Caco-2 (cell line): ENCODE results near the gene AIF1L. TPM values are rescaled to one million over a fixed set of nuclear protein-coding genes. Genes with fewer than 3 reads are reported as not detected.

ENCODE experiments used
- BruUV-seq: library from RNA; stranded (reverse); fragments of 400-500 nt; replicated peaks from 2 replicates; lab custom pipeline; 2021; lab: Mats Ljungman, UMichigan
- CTCF ChIA-PET: fragments of 300-600 bp; sonication (Branson Sonifier 250); formaldehyde crosslinking; loops from one replicate; lab custom pipeline; 2022; ENCODE audit warnings: antibody characterized with exemption; lab: Charles Lee
- POLR2A ChIA-PET: fragments of 300-600 bp; sonication (Branson Sonifier 250); formaldehyde crosslinking; loops from one replicate; lab custom pipeline; 2022; ENCODE audit warnings: antibody characterized with exemption; lab: Charles Lee
- DNase-seq, 2 experiments: peaks; one replicate each; pipeline versions ENCODE4 v3.0.0 to v3.0.0-alpha.2; 2020 to 2022
- H3K27me3 ChIP-seq: replicated peaks from 2 replicates; pipeline ENCODE4 v1.6.0; 2011; ENCODE audit warnings: low read length; ENCODE audit not compliant: control insufficient read depth, insufficient read depth
- H3K36me3 ChIP-seq: 2 replicates; pipeline ENCODE4 v1.5.1; 2011; ENCODE audit warnings: low read length; ENCODE audit not compliant: control insufficient read depth, insufficient read depth
- H3K4me1 ChIP-seq: fragments of 250-450 bp; sonication (Bioruptor Pico); 2 replicates; pipeline ENCODE4 v1.5.1; 2020; ENCODE audit warnings: mild to moderate bottlenecking
- H3K4me3 ChIP-seq: 2 replicates; pipeline ENCODE4 v1.5.1; 2011; ENCODE audit warnings: low read depth, mild to moderate bottlenecking, control low read depth, low read length
- H3K9me3 ChIP-seq: fragments of 250-450 bp; sonication (Bioruptor Pico); 2 replicates; pipeline ENCODE4 v1.5.1; 2020; ENCODE audit warnings: mild to moderate bottlenecking, moderate library complexity
- H3K27ac Mint-ChIP-seq: one replicate; pipeline ENCODE4 v1.8.0; 2022; ENCODE audit warnings: mixed read lengths; ENCODE audit not compliant: unreplicated experiment
- H3K27me3 Mint-ChIP-seq: one replicate; pipeline ENCODE4 v1.8.0; 2022; ENCODE audit warnings: mixed read lengths; ENCODE audit not compliant: insufficient read depth, unreplicated experiment
- H3K36me3 Mint-ChIP-seq: one replicate; pipeline ENCODE4 v1.8.0; 2022; ENCODE audit warnings: mild to moderate bottlenecking, mixed read lengths; ENCODE audit not compliant: insufficient read depth, unreplicated experiment
- H3K4me1 Mint-ChIP-seq: one replicate; pipeline ENCODE4 v1.8.0; 2022; ENCODE audit warnings: low read depth, mixed read lengths; ENCODE audit not compliant: unreplicated experiment
- H3K4me3 Mint-ChIP-seq: one replicate; pipeline ENCODE4 v1.8.0; 2022; ENCODE audit warnings: mild to moderate bottlenecking, moderate library complexity, mixed read lengths; ENCODE audit not compliant: unreplicated experiment
- H3K9me3 Mint-ChIP-seq: one replicate; pipeline ENCODE4 v1.8.0; 2022; ENCODE audit warnings: mixed read lengths; ENCODE audit not compliant: unreplicated experiment
- CTCF ChIP-seq, 2 experiments: fragments of 200-600 bp in 1 of 2; IDR thresholded peaks; 1 replicate in 1 of 2; 2 replicates in 1 of 2; pipeline versions ENCODE4 v1.5.1 to v1.8.0; 2011 to 2022; ENCODE audit warnings: antibody characterized with exemption in 1 of 2, control low read depth in 1 of 2, inconsistent platforms in 1 of 2, low read depth in 1 of 2, low read length in 1 of 2, mild to moderate bottlenecking in 1 of 2, moderate library complexity in 1 of 2; ENCODE audit not compliant: insufficient read depth in 1 of 2, severe bottlenecking in 1 of 2, unreplicated experiment in 1 of 2
- intact Hi-C: fragments of 100-400 bp; cut with micrococcal nuclease; formaldehyde crosslinking; loops from one replicate; pipeline ENCODE4 v1.10.0; 2022; ENCODE audit not compliant: unreplicated experiment
- total RNA-seq: library from RNA; stranded (reverse); gene quantifications from 2 replicates; pipeline ENCODE4 v1.2.3, GENCODE V29; 2022

AIF1L gene
- total RNA-seq, 1 experiment from 2014 or later, result 20.8 TPM

DNA sequence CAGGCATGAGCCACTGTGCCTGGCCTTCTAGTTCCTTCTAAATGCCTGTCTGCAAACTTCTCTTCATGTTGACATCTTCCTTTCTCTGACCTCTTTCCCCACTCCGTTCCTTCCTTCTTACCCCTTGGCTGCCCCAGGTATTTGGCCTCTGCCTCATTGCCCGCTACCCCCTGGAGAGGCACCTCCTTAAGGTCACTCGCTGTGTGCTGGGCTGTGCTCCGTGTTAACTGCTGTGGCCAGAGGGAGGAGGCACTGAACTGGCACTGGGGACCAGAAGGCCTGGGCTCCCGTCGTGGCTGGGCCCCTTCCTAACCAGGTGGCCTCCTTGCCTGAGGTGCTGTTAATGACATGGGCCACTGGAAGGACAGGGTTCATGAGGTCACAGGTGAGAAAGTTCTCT is 48.0 kb upstream of the AIF1L start:
- CTCF ChIA-PET, result interaction anchor here (0.7 kb wide), 1 partner anchor 77 kb away, joined by 3 read pairs; no protein-coding TSS in a partner anchor
- no TSS peak for BruUV-seq

GRCh38 chr9:131048820-131049219 is 47.5 kb upstream of the AIF1L start:
- Mint-ChIP-seq H3K9me3 (no peaks in the 10 kb centered on the region), H3K36me3 (no peaks in the 10 kb centered on the region), H3K27ac (no peak overlapping the region), H3K27me3 (no peaks in the 10 kb centered on the region), H3K4me1 (no peaks in the 10 kb centered on the region), H3K4me3 (no peak overlapping the region)
- intact Hi-C loops, result loop anchor here (5.0 to 10.0 kb wide), 3 partner anchors 37 to 344 kb away; no protein-coding TSS in a partner anchor
- Histone ChIP-seq H3K9me3 (no peaks in the 10 kb centered on the region), H3K4me3 (no peak overlapping the region), H3K4me1 (no peaks in the 10 kb centered on the region), H3K27me3 (no peaks in the 10 kb centered on the region), H3K36me3 (no peaks in the 10 kb centered on the region)
- no TSS peak for BruUV-seq
- CTCF ChIA-PET, result no interaction called here
- no peak for DNase-seq
- no peak for TF ChIP-seq CTCF (IDR thresholded peaks at IDR 0.05; ENCODE audit: insufficient read depth in 1 of 2, low read depth in 1 of 2, low read length in 1 of 2, severe bottlenecking in 1 of 2, unreplicated experiment in 1 of 2)
- POLR2A ChIA-PET, result no interaction called here

More for the DNA sequence above, 48.0 kb upstream of the AIF1L start:
- H3K27ac Mint-ChIP-seq, result no peak overlapping the region
- no peak for TF ChIP-seq CTCF (IDR thresholded peaks at IDR 0.05; ENCODE audit: insufficient read depth in 1 of 2, low read depth in 1 of 2, low read length in 1 of 2, severe bottlenecking in 1 of 2, unreplicated experiment in 1 of 2)
- Histone ChIP-seq H3K9me3 (no peaks in the 10 kb centered on the region), H3K36me3 (no peaks in the 10 kb centered on the region), H3K4me3 (no peak overlapping the region), H3K4me1 (no peaks in the 10 kb centered on the region), H3K27me3 (no peaks in the 10 kb centered on the region)
- intact Hi-C loops, result loop anchor here (5.0 to 10.0 kb wide), 3 partner anchors 36 to 344 kb away; no protein-coding TSS in a partner anchor
- no peak overlapping the region for H3K4me3 Mint-ChIP-seq
- no peak for DNase-seq
- POLR2A ChIA-PET, result no interaction called here
- H3K27me3 Mint-ChIP-seq, result no peaks in the 10 kb centered on the region
- no peaks in the 10 kb centered on the region for H3K4me1 Mint-ChIP-seq
- H3K36me3 Mint-ChIP-seq, result no peaks in the 10 kb centered on the region
- H3K9me3 Mint-ChIP-seq, result no peaks in the 10 kb centered on the region

- no peaks in the 10 kb centered on the region for H3K4me1 ChIP-seq
- no peak for TF ChIP-seq CTCF (IDR thresholded peaks at IDR 0.05; ENCODE audit: insufficient read depth in 1 of 2, low read depth in 1 of 2, low read length in 1 of 2, severe bottlenecking in 1 of 2, unreplicated experiment in 1 of 2)
- ChIA-PET POLR2A (no interaction called here), CTCF (interaction anchor here (0.6 kb wide), 1 partner anchor 21 kb away, joined by 5 read pairs; no protein-coding TSS in a partner anchor)
- no TSS peak for BruUV-seq
- H3K9me3 Mint-ChIP-seq, result no peaks in the 10 kb centered on the region
- no peaks in the 10 kb centered on the region for H3K27me3 ChIP-seq
- H3K9me3 ChIP-seq, result no peaks in the 10 kb centered on the region
- H3K4me1 Mint-ChIP-seq, result no peaks in the 10 kb centered on the region
- H3K4me3 Mint-ChIP-seq, result no peak overlapping the region
- no peaks in the 10 kb centered on the region for H3K36me3 Mint-ChIP-seq
- no peak for DNase-seq
- no peak overlapping the region for H3K4me3 ChIP-seq
- H3K27me3 Mint-ChIP-seq, result no peaks in the 10 kb centered on the region
- intact Hi-C loops, result loop anchor here (5.0 to 10.0 kb wide), 3 partner anchors 38 to 345 kb away; no protein-coding TSS in a partner anchor
- H3K27ac Mint-ChIP-seq, result no peak overlapping the region
- H3K36me3 ChIP-seq, result no peaks in the 10 kb centered on the region
Observed at GRCh38 chr9:131049829-131050715, 46.3 kb upstream of the AIF1L start.
